Measurements from ENCODE around the gene NLRC5.
A peak's percentile ranks its signal among the peaks of the same experiment; 100 is the strongest.

The NLRC5 gene

GRCh38 chr16:57092786-57093411, 103.5 kb downstream of the NLRC5 start:
- peak overlapping the region; percentile 67 for H3K4me2 ChIP-seq (ENCODE audit: low read length)
- no peaks in the 10 kb centered on the region; the same call in 1 of the 2 replicates for H3K36me3 ChIP-seq (ENCODE audit: insufficient read depth, low read length)
- H3K27me3 ChIP-seq (ENCODE audit: insufficient read depth, low read length) = no peaks in the 10 kb centered on the region; the same call in 1 of the 2 replicates
- H3K9ac ChIP-seq (ENCODE audit: low read length) = peak overlapping the region; percentile 54; the same call in 1 of the 2 replicates
- no peak for TF ChIP-seq EZH2 (IDR thresholded peaks at IDR 0.05; ENCODE audit: borderline replicate concordance, low read length)
- TF ChIP-seq, protein P1, sequence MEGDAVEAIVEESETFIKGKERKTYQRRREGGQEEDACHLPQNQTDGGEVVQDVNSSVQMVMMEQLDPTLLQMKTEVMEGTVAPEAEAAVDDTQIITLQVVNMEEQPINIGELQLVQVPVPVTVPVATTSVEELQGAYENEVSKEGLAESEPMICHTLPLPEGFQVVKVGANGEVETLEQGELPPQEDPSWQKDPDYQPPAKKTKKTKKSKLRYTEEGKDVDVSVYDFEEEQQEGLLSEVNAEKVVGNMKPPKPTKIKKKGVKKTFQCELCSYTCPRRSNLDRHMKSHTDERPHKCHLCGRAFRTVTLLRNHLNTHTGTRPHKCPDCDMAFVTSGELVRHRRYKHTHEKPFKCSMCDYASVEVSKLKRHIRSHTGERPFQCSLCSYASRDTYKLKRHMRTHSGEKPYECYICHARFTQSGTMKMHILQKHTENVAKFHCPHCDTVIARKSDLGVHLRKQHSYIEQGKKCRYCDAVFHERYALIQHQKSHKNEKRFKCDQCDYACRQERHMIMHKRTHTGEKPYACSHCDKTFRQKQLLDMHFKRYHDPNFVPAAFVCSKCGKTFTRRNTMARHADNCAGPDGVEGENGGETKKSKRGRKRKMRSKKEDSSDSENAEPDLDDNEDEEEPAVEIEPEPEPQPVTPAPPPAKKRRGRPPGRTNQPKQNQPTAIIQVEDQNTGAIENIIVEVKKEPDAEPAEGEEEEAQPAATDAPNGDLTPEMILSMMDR (IDR thresholded peaks at IDR 0.05; ENCODE audit: low read length) = peak; percentile 61
- no peaks in the 10 kb centered on the region for H4K20me1 ChIP-seq (ENCODE audit: insufficient read depth, low read length)
- no peaks in the 10 kb centered on the region for H3F3A ChIP-seq (ENCODE audit: insufficient read depth, low read length)
- peaks cover 36% of the 10 kb centered on the region for H3K4me1 ChIP-seq (ENCODE audit: insufficient read depth, low read length, severe bottlenecking)
- no peaks in the 10 kb centered on the region for H3K79me2 ChIP-seq (ENCODE audit: insufficient read depth, low read length)
- no peak overlapping the region for H3K27ac ChIP-seq (ENCODE audit: low read depth, low read length, poor library complexity, severe bottlenecking)
- H3K9me2 ChIP-seq (ENCODE audit: low read depth, low read length) = no peaks in the 10 kb centered on the region
- no peak overlapping the region for H2AFZ ChIP-seq (ENCODE audit: low read length)
- H3K4me3 ChIP-seq (ENCODE audit: low read depth, low read length, poor library complexity, severe bottlenecking) = peak overlapping the region; percentile 66
- no peaks in the 10 kb centered on the region for H3K9me3 ChIP-seq (ENCODE audit: low read length)

GRCh38 chr16:57093666-57094564, 104.6 kb downstream of the NLRC5 start:
- Histone ChIP-seq H3K9me3 (ENCODE audit: low read length) (no peaks in the 10 kb centered on the region), H2AFZ (ENCODE audit: low read length) (no peak overlapping the region), H3K9me2 (ENCODE audit: low read depth, low read length) (no peaks in the 10 kb centered on the region), H3K4me1 (ENCODE audit: insufficient read depth, low read length, severe bottlenecking) (peaks cover 32% of the 10 kb centered on the region), H3F3A (ENCODE audit: insufficient read depth, low read length) (no peaks in the 10 kb centered on the region), H3K27ac (ENCODE audit: low read depth, low read length, poor library complexity, severe bottlenecking) (no peak overlapping the region), H3K4me3 (ENCODE audit: low read depth, low read length, poor library complexity, severe bottlenecking) (peak overlapping the region; percentile 66), H3K4me2 (ENCODE audit: low read length) (peak overlapping the region; percentile 67), H3K79me2 (ENCODE audit: insufficient read depth, low read length) (no peaks in the 10 kb centered on the region), H3K9ac (ENCODE audit: low read length) (no peak overlapping the region; the same call in 1 of the 2 replicates), H4K20me1 (ENCODE audit: insufficient read depth, low read length) (no peaks in the 10 kb centered on the region), H3K36me3 (ENCODE audit: insufficient read depth, low read length) (no peaks in the 10 kb centered on the region; the same call in 1 of the 2 replicates), H3K27me3 (ENCODE audit: insufficient read depth, low read length) (peaks cover 1% of the 10 kb centered on the region; the same call in 1 of the 2 replicates)
- TF ChIP-seq, protein P1 (IDR thresholded peaks at IDR 0.05; ENCODE audit: low read length) = no peak
- no peak for TF ChIP-seq EZH2 (IDR thresholded peaks at IDR 0.05; ENCODE audit: borderline replicate concordance, low read length)

DNA sequence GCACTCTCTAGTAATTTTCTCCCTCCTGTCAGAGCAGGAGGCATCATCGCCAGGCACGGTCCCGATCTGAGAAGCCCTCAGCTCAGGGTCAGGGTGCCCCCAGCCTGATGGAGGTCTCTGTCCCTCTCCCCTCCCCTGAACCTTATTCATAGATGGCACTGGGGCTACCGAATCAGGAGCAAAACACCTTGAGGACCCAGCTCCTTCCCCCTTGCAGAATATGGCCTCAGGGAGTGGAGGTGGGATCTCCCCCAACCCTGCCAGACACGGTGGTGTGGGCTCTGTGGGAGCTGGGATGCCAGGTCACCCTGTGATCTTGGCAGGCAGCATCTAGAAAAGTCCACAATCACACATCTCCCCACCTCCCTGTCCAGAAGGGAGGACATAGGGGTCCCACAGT, 105.6 kb downstream of the NLRC5 start:
- no peaks in the 10 kb centered on the region for H3F3A ChIP-seq (ENCODE audit: insufficient read depth, low read length)
- no peak overlapping the region for H3K27ac ChIP-seq (ENCODE audit: low read depth, low read length, poor library complexity, severe bottlenecking)
- no peaks in the 10 kb centered on the region for H3K9me2 ChIP-seq (ENCODE audit: low read depth, low read length)
- H3K79me2 ChIP-seq (ENCODE audit: insufficient read depth, low read length) = no peaks in the 10 kb centered on the region
- no peak overlapping the region for H2AFZ ChIP-seq (ENCODE audit: low read length)
- no peak overlapping the region for H3K4me3 ChIP-seq (ENCODE audit: low read depth, low read length, poor library complexity, severe bottlenecking)
- no peaks in the 10 kb centered on the region for H3K9me3 ChIP-seq (ENCODE audit: low read length)
- H3K4me2 ChIP-seq (ENCODE audit: low read length) = no peak overlapping the region
- TF ChIP-seq, protein P1 (IDR thresholded peaks at IDR 0.05; ENCODE audit: low read length) = no peak
- no peak for TF ChIP-seq EZH2 (IDR thresholded peaks at IDR 0.05; ENCODE audit: borderline replicate concordance, low read length)
- no peaks in the 10 kb centered on the region for H4K20me1 ChIP-seq (ENCODE audit: insufficient read depth, low read length)
- peaks cover 22% of the 10 kb centered on the region for H3K4me1 ChIP-seq (ENCODE audit: insufficient read depth, low read length, severe bottlenecking)
- H3K36me3 ChIP-seq (ENCODE audit: insufficient read depth, low read length) = no peaks in the 10 kb centered on the region; the same call in 1 of the 2 replicates
- peaks cover 5% of the 10 kb centered on the region; the same call in 1 of the 2 replicates for H3K27me3 ChIP-seq (ENCODE audit: insufficient read depth, low read length)
- no peak overlapping the region for H3K9ac ChIP-seq (ENCODE audit: low read length)

Measured in OCI-LY1 (cell line).